ENCODE data around the gene ANO2.

The ANO2 gene

GRCh38 chr12:5633106-5633505, 312.0 kb downstream of the ANO2 start:
- no peak overlapping the region for H3K4me3 ChIP-seq (IDR thresholded peaks at IDR 0.05; ENCODE audit: insufficient read depth, low read depth, low read length)
- H3K9ac ChIP-seq, result no peak overlapping the region
- no peak overlapping the region for H3K4me2 ChIP-seq
- H4K20me1 ChIP-seq (ENCODE audit: insufficient read depth), result no peaks in the 10 kb centered on the region
- H3K79me2 ChIP-seq (ENCODE audit: insufficient read depth, low read depth), result no peaks in the 10 kb centered on the region
- H3K27me3 ChIP-seq (ENCODE audit: insufficient read depth, low read depth), result no peaks in the 10 kb centered on the region
- no peak overlapping the region for H3K27ac ChIP-seq
- no peak for TF ChIP-seq CTCF (conservative IDR thresholded peaks at IDR 0.05; ENCODE audit: low read depth, low read length)
- no peaks in the 10 kb centered on the region for H3K36me3 ChIP-seq (ENCODE audit: insufficient read depth)
- no peak overlapping the region for H2AFZ ChIP-seq (ENCODE audit: low read depth)
- no peaks in the 10 kb centered on the region for H3K4me1 ChIP-seq (ENCODE audit: low read depth, poor library complexity, severe bottlenecking)

GRCh38 chr12:5632453-5632852, 312.6 kb downstream of the ANO2 start:
- H3K27me3 ChIP-seq (ENCODE audit: insufficient read depth, low read depth), result no peaks in the 10 kb centered on the region
- no peak overlapping the region for H3K4me3 ChIP-seq (IDR thresholded peaks at IDR 0.05; ENCODE audit: insufficient read depth, low read depth, low read length)
- H3K9ac ChIP-seq, result no peak overlapping the region
- no peaks in the 10 kb centered on the region for H4K20me1 ChIP-seq (ENCODE audit: insufficient read depth)
- H3K36me3 ChIP-seq (ENCODE audit: insufficient read depth), result no peaks in the 10 kb centered on the region
- TF ChIP-seq CTCF (conservative IDR thresholded peaks at IDR 0.05; ENCODE audit: low read depth, low read length), result no peak
- no peak overlapping the region for H3K27ac ChIP-seq
- no peaks in the 10 kb centered on the region for H3K79me2 ChIP-seq (ENCODE audit: insufficient read depth, low read depth)
- no peaks in the 10 kb centered on the region for H3K4me1 ChIP-seq (ENCODE audit: low read depth, poor library complexity, severe bottlenecking)
- H2AFZ ChIP-seq (ENCODE audit: low read depth), result no peak overlapping the region
- no peak overlapping the region for H3K4me2 ChIP-seq

GRCh38 chr12:5631497-5631896, 313.6 kb downstream of the ANO2 start:
- H3K27me3 ChIP-seq (ENCODE audit: insufficient read depth, low read depth), result no peaks in the 10 kb centered on the region
- H3K36me3 ChIP-seq (ENCODE audit: insufficient read depth), result no peaks in the 10 kb centered on the region
- H3K4me1 ChIP-seq (ENCODE audit: low read depth, poor library complexity, severe bottlenecking), result no peaks in the 10 kb centered on the region
- no peaks in the 10 kb centered on the region for H3K79me2 ChIP-seq (ENCODE audit: insufficient read depth, low read depth)
- H4K20me1 ChIP-seq (ENCODE audit: insufficient read depth), result no peaks in the 10 kb centered on the region
- H3K4me3 ChIP-seq (IDR thresholded peaks at IDR 0.05; ENCODE audit: insufficient read depth, low read depth, low read length), result no peak overlapping the region
- H3K9ac ChIP-seq, result no peak overlapping the region
- H3K27ac ChIP-seq, result no peak overlapping the region
- no peak overlapping the region for H2AFZ ChIP-seq (ENCODE audit: low read depth)
- no peak overlapping the region for H3K4me2 ChIP-seq
- TF ChIP-seq CTCF (conservative IDR thresholded peaks at IDR 0.05; ENCODE audit: low read depth, low read length), result no peak

- H3K27ac ChIP-seq, result no peak overlapping the region
- H2AFZ ChIP-seq (ENCODE audit: low read depth), result no peak overlapping the region
- H3K4me1 ChIP-seq (ENCODE audit: low read depth, poor library complexity, severe bottlenecking), result no peaks in the 10 kb centered on the region
- no peaks in the 10 kb centered on the region for H3K79me2 ChIP-seq (ENCODE audit: insufficient read depth, low read depth)
- H4K20me1 ChIP-seq (ENCODE audit: insufficient read depth), result no peaks in the 10 kb centered on the region
- H3K9ac ChIP-seq, result no peak overlapping the region
- no peak for TF ChIP-seq CTCF (conservative IDR thresholded peaks at IDR 0.05; ENCODE audit: low read depth, low read length)
- H3K4me3 ChIP-seq (IDR thresholded peaks at IDR 0.05; ENCODE audit: insufficient read depth, low read depth, low read length), result no peak overlapping the region
- H3K4me2 ChIP-seq, result no peak overlapping the region
- no peaks in the 10 kb centered on the region for H3K36me3 ChIP-seq (ENCODE audit: insufficient read depth)
- H3K27me3 ChIP-seq (ENCODE audit: insufficient read depth, low read depth), result no peaks in the 10 kb centered on the region
Observed at GRCh38 chr12:5630726-5631125, 314.3 kb downstream of the ANO2 start.

- Histone ChIP-seq H4K20me1 (ENCODE audit: insufficient read depth) (no peaks in the 10 kb centered on the region), H3K79me2 (ENCODE audit: insufficient read depth, low read depth) (no peaks in the 10 kb centered on the region), H3K4me3 (IDR thresholded peaks at IDR 0.05; ENCODE audit: insufficient read depth, low read depth, low read length) (no peak overlapping the region), H3K27me3 (ENCODE audit: insufficient read depth, low read depth) (no peaks in the 10 kb centered on the region), H2AFZ (ENCODE audit: low read depth) (no peak overlapping the region), H3K9ac (no peak overlapping the region), H3K4me1 (ENCODE audit: low read depth, poor library complexity, severe bottlenecking) (no peaks in the 10 kb centered on the region), H3K4me2 (no peak overlapping the region), H3K27ac (no peak overlapping the region), H3K36me3 (ENCODE audit: insufficient read depth) (no peaks in the 10 kb centered on the region)
- TF ChIP-seq CTCF (conservative IDR thresholded peaks at IDR 0.05; ENCODE audit: low read depth, low read length), result no peak
Observed at GRCh38 chr12:5628501-5628900, 316.6 kb downstream of the ANO2 start.
